NCI-H1436 (cell line): Measurements from ENCODE around the gene PGBD5.

Experiments used
- DNase-seq: peaks from one replicate; lab custom pipeline; 2025; lab: John Stamatoyannopoulos, UW

Gene PGBD5

DNA sequence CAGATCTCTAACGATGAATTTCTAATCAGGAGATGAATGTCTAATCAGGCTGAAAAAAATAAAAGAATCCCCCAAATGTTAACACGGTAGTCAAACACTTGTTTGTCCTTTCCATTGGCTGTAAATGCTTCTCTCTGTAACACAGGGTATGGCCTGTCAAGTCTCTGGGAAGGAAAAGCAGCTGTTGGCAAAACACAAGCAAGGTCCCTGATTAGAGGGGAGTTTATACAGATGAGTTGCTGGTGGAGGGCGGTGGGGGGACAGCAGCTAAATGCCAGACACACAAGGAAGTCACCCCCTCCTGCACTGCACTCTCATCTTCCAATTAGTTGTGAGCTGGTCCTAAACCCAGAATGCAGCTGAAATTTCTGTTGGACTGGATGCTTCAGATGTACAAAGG is 51.0 kb downstream of the PGBD5 start:
- no peak for DNase-seq

DNA sequence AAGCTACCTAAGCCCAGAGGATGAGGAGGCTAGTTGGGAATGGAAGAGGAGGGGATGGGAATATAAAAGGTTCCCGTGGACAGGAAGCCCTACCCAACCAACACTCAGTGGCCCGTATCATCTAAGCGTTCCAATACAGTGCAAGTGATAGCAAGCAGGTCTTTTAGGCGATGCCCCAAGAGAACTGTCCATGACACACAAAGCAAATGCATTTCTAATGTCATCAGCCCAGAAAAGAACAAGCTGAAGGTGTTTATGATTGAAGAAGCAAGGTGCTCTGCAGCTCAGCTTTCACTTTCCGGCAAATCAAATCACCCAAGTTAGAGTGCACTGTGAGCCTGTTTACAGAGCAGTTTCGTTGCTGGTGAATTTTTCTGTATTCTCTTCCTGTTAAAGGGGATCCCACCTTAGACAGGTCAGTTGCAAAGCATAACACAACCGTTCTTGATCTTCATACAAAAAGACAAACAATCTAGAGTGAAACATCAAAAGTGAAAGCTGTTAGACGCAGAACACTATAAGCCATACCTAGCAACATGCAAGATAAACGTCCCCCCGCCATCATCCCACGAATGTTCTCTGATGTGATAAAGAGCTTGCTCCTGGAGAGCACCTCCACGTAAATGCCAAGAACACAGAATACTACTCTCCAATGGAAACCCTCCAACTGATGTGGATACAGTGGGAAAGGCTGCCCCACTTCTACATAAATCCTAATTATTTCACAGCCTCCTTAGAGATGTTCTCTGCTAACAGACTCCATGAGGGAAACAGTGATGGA is 54.0 kb downstream of the PGBD5 start:
- no peak for DNase-seq

GRCh38 chr1:230370109-230370508 is 56.0 kb downstream of the PGBD5 start:
- DNase-seq: no peak

- DNase-seq: no peak
These were observed 57.3 kb downstream of the PGBD5 start for GRCh38 chr1:230368871-230369270.

- no peak for DNase-seq
These were observed 57.8 kb downstream of the PGBD5 start for GRCh38 chr1:230368363-230368762.

- no peak for DNase-seq
These were observed 59.6 kb downstream of the PGBD5 start for GRCh38 chr1:230366504-230366915.

DNA sequence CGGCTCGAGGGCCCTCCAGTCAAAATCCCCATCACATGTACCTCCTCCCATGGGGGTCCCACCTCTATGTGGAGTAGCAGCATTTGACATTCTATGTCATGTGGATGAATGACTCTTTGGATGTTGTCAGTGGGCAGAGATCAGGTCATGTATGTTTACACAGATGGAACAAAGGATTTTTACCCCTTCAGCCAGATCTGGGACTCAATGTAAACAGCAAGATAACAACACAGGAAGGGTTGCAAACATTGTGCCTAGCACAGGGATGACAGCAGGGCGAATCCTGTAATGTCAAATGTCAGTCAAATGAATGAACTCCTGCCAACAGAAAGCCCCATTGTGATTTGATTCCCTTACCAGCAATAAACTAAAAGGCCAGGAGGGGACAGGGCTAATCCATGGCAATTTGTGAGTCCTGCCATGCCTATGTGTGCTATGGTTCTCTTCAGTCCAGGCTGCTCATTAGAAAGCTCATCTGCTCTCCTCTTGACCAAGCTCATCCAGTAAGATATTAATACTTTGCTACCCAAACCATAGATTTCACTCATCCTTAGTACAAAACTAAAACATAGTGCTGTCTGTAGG is 60.3 kb downstream of the PGBD5 start:
- DNase-seq: no peak

DNA sequence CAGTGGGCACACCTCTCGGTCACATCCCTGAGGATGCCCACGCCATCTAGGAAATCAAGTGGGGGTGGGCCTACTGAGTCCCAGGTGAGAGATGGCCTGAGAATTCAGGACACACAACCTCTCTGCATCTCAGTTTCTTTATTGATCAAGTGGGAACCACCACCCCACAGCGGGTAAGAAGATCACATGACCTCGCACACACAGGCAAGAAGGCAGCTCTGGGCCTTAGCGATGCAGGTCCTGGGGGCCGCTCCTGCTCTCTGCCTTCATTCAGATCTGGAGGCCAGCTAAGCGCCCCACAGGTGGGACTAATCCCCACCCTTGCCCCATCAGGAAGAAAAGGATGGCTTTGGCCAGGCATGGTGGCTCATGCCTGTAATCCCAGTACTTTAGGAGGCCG is 63.2 kb downstream of the PGBD5 start:
- DNase-seq: no peak

DNA sequence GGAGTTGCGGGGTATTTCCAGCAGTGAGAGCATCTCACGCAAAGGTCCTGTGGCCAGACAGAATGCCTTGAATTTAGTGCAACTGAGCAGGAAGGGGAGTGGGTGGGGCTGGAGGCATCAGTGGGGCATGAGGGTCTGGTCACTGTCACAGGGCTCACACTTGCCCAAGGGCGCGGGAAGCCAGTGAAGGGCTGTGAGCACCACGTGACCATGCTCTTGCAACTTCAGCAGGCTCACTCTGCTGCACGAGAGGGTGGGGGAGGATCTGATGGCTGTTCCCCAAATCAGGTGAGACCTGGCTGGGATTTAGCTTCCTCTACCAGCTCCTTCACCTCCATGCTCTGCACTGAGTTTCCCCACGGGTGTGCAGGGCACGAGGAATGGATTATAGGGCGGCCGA is 64.2 kb downstream of the PGBD5 start:
- no peak for DNase-seq

DNA sequence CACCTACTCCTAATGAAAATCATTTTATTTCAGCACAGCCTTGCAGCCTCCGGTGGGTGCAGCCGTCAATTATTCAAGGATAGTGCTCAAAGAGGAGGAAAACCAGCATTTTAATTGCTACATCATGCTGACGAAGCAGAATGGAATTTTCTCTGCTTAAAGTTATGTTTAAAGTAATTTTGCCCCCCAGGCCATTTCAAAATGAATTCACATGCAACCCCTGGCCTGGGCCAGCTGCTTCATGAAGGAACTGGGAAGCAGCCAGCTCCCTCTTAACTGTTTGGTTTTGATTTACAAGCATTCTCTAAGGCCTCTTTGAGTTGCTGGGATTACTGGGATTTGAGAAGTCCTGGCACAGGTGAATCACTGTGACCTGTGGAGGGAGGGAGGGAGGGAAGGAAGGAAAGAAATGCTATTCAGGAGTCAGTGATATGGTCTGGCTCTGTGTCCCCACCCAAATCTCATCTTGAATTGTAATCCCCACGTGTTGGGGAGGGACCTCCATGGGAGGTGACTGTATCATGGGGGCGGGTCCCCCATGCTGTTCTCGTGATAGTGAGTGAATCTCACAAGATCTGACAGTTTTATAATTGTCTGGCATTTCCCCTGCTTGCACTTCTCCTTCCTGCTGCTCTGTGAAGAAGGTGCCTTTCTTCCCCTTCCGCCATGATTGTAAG is 66.0 kb downstream of the PGBD5 start:
- DNase-seq: no peak

- no peak for DNase-seq
These were observed 69.0 kb downstream of the PGBD5 start for GRCh38 chr1:230356869-230357794.

- DNase-seq: no peak
These were observed 69.9 kb downstream of the PGBD5 start for GRCh38 chr1:230356190-230356589.

- no peak for DNase-seq
These were observed 70.5 kb downstream of the PGBD5 start for GRCh38 chr1:230355594-230355993.

DNA sequence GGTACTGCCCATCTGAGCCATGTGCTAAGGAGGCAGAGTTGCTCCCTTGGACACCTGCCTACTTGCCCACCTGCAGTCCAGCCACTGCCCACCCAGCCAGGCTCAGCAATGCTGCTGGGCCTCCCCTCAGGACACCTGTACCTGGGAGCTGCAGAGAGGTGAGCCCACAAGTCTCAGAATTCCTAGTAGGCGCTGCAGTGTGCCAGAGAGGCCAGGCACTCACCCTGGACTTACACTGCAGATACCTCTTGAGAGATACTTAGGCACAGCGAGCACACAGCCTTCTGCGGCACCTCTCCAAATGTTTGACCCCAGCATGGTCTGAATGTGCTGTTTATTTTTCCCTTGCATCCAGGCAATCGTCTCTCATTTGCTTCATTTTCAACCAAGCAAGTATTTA is 71.0 kb downstream of the PGBD5 start:
- DNase-seq: no peak

DNA sequence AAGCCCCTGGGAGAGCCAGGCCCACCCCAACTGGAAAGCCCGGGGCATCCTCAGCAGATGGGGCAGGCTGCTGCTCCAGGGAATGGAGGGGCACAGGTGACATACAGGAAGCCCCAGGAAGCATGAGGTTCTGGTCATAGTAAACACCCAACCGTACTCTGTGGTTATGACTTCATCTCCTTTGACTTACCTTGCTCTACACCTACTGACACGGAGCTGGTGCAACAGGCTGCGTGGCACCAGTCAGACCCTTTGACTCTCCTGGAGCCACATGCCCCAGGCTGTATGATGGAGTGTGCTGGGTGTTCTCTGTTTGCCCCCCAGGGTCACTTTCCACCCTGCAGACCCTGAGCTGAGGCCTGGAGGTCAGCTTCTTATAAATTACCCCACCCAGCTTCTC is 72.1 kb downstream of the PGBD5 start:
- no peak for DNase-seq

DNA sequence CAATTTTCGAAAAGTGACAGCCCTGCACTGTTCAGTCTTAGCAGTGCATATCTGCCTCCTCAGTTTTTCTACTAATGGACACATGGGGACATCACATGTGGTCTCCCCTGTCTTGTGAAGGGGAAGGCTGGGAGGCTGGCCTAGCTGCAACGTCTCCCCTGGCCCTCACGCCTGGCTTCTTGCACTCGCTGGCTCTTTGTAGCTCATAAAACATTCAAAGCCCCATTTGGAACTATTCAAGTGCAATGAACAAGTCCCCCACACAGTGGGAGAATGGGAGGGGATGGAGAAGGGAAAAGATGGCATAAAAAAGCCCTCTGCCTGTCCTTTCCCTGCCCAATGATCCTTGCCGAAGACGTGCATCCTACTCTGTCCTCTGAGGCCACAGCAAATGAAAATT is 73.6 kb downstream of the PGBD5 start:
- no peak for DNase-seq

DNA sequence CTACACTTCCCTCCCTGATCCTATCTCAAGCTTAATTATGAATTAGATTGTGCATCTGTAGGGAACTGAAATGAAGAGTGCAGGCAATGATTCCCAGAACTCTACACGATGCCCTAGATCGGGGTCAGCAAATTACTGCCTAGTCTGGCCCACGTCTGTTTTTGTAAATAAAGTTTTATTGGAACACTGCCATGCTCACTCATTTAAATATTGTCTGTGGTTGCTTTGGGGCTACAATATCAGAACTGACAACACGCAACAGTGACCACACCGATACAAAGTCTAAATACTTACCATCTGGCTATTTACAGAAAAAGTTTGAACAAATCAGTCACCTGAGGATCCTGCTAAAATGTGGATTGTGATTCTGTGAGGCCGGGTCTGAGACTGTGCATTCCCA is 74.1 kb downstream of the PGBD5 start:
- no peak for DNase-seq

GRCh38 chr1:230351514-230351913 is 74.6 kb downstream of the PGBD5 start:
- DNase-seq: no peak

- no peak for DNase-seq
These were observed 75.8 kb downstream of the PGBD5 start for GRCh38 chr1:230350208-230350921.

DNA sequence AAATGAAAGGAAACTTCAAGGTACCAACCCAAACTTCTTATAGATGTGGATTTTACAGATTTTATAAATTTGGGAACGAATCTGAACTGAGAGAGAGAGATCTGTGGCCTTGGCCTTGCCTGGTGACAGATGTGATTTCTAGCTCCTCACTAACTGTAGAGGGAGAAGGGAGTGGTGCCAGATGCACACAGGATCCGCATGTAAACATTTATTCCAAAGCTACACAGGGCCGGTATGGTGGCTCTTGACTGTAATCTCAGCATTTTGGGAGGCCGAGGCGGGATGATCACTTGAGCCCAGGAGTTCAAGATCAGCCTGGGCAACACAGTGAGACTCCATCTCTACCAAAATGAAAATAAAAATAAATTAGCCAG is 77.1 kb downstream of the PGBD5 start:
- no peak for DNase-seq

DNA sequence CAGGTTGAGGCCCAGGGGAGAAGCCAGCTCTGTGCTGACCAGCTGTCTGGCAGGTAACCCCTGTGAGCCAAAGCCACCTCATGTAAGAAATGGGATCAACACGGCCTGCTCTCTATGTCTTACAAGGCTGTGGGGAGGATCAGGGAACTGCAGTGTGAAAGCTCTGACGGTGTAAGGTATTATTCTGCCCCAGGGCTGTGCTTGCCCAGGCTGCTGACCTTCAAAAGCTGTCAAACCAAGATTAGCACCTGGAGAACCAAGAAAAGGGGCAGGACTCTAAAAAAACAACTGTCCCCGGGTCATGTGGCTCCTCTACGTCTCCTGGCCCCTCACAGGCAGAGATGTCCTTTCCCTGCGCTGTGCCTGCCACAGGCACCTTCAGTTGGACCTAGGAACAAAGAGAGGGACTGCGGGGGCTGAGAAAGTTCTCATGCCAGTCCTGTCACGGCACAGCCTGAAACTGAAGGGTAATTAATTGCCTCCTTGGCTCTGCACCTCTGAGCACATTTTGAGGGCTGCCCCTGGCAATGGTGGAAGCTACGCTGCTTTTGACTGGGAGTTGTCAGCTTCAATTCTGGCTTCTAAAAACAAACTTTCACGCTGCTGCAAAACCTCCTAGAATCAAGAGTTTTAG is 77.6 kb downstream of the PGBD5 start:
- DNase-seq: no peak
